Caco-2 (cell line): ENCODE measurements around the gene FHIT. TPM values are rescaled to one million over a fixed set of nuclear protein-coding genes. Genes with fewer than 3 reads are reported as not detected.

Source experiments
- BruUV-seq: library from RNA; stranded (reverse); fragments of 400-500 nt; replicated peaks from 2 replicates; lab custom pipeline; 2021; lab: Mats Ljungman, UMichigan
- CTCF ChIA-PET: fragments of 300-600 bp; sonication (Branson Sonifier 250); formaldehyde crosslinking; loops from one replicate; lab custom pipeline; 2022; ENCODE audit warnings: antibody characterized with exemption; lab: Charles Lee
- POLR2A ChIA-PET: fragments of 300-600 bp; sonication (Branson Sonifier 250); formaldehyde crosslinking; loops from one replicate; lab custom pipeline; 2022; ENCODE audit warnings: antibody characterized with exemption; lab: Charles Lee
- DNase-seq, 2 experiments: peaks; one replicate each; pipeline versions ENCODE4 v3.0.0 to v3.0.0-alpha.2; 2020 to 2022
- H3K27me3 ChIP-seq: replicated peaks from 2 replicates; pipeline ENCODE4 v1.6.0; 2011; ENCODE audit warnings: low read length; ENCODE audit not compliant: control insufficient read depth, insufficient read depth
- H3K36me3 ChIP-seq: 2 replicates; pipeline ENCODE4 v1.5.1; 2011; ENCODE audit warnings: low read length; ENCODE audit not compliant: control insufficient read depth, insufficient read depth
- H3K4me1 ChIP-seq: fragments of 250-450 bp; sonication (Bioruptor Pico); 2 replicates; pipeline ENCODE4 v1.5.1; 2020; ENCODE audit warnings: mild to moderate bottlenecking
- H3K4me3 ChIP-seq: 2 replicates; pipeline ENCODE4 v1.5.1; 2011; ENCODE audit warnings: low read depth, mild to moderate bottlenecking, control low read depth, low read length
- H3K9me3 ChIP-seq: fragments of 250-450 bp; sonication (Bioruptor Pico); 2 replicates; pipeline ENCODE4 v1.5.1; 2020; ENCODE audit warnings: mild to moderate bottlenecking, moderate library complexity
- H3K27ac Mint-ChIP-seq: one replicate; pipeline ENCODE4 v1.8.0; 2022; ENCODE audit warnings: mixed read lengths; ENCODE audit not compliant: unreplicated experiment
- H3K27me3 Mint-ChIP-seq: one replicate; pipeline ENCODE4 v1.8.0; 2022; ENCODE audit warnings: mixed read lengths; ENCODE audit not compliant: insufficient read depth, unreplicated experiment
- H3K36me3 Mint-ChIP-seq: one replicate; pipeline ENCODE4 v1.8.0; 2022; ENCODE audit warnings: mild to moderate bottlenecking, mixed read lengths; ENCODE audit not compliant: insufficient read depth, unreplicated experiment
- H3K4me1 Mint-ChIP-seq: one replicate; pipeline ENCODE4 v1.8.0; 2022; ENCODE audit warnings: low read depth, mixed read lengths; ENCODE audit not compliant: unreplicated experiment
- H3K4me3 Mint-ChIP-seq: one replicate; pipeline ENCODE4 v1.8.0; 2022; ENCODE audit warnings: mild to moderate bottlenecking, moderate library complexity, mixed read lengths; ENCODE audit not compliant: unreplicated experiment
- H3K9me3 Mint-ChIP-seq: one replicate; pipeline ENCODE4 v1.8.0; 2022; ENCODE audit warnings: mixed read lengths; ENCODE audit not compliant: unreplicated experiment
- CTCF ChIP-seq, 2 experiments: fragments of 200-600 bp in 1 of 2; IDR thresholded peaks; 1 replicate in 1 of 2; 2 replicates in 1 of 2; pipeline versions ENCODE4 v1.5.1 to v1.8.0; 2011 to 2022; ENCODE audit warnings: antibody characterized with exemption in 1 of 2, control low read depth in 1 of 2, inconsistent platforms in 1 of 2, low read depth in 1 of 2, low read length in 1 of 2, mild to moderate bottlenecking in 1 of 2, moderate library complexity in 1 of 2; ENCODE audit not compliant: insufficient read depth in 1 of 2, severe bottlenecking in 1 of 2, unreplicated experiment in 1 of 2
- intact Hi-C: fragments of 100-400 bp; cut with micrococcal nuclease; formaldehyde crosslinking; loops from one replicate; pipeline ENCODE4 v1.10.0; 2022; ENCODE audit not compliant: unreplicated experiment
- total RNA-seq: library from RNA; stranded (reverse); gene quantifications from 2 replicates; pipeline ENCODE4 v1.2.3, GENCODE V29; 2022

FHIT gene
- total RNA-seq, 1 experiment from 2014 or later = 8.3 TPM

- BruUV-seq = no TSS peak
- no peak for TF ChIP-seq CTCF (IDR thresholded peaks at IDR 0.05; ENCODE audit: insufficient read depth in 1 of 2, low read depth in 1 of 2, low read length in 1 of 2, severe bottlenecking in 1 of 2, unreplicated experiment in 1 of 2)
- H3K9me3 ChIP-seq = no peaks in the 10 kb centered on the region
- no peaks in the 10 kb centered on the region for H3K36me3 Mint-ChIP-seq
- intact Hi-C loops = no loop called here
- no peaks in the 10 kb centered on the region for H3K4me1 Mint-ChIP-seq
- no peak overlapping the region for H3K4me3 ChIP-seq
- H3K4me1 ChIP-seq = no peaks in the 10 kb centered on the region
- CTCF ChIA-PET = no interaction called here
- H3K4me3 Mint-ChIP-seq = no peak overlapping the region
- H3K27ac Mint-ChIP-seq = no peak overlapping the region
- no peaks in the 10 kb centered on the region for H3K36me3 ChIP-seq
- POLR2A ChIA-PET = no interaction called here
- no peaks in the 10 kb centered on the region for H3K9me3 Mint-ChIP-seq
- no peaks in the 10 kb centered on the region for H3K27me3 ChIP-seq
- H3K27me3 Mint-ChIP-seq = no peaks in the 10 kb centered on the region
- DNase-seq = no peak
These were observed 1097.2 kb downstream of the FHIT start for GRCh38 chr3:60154011-60154410.

DNA sequence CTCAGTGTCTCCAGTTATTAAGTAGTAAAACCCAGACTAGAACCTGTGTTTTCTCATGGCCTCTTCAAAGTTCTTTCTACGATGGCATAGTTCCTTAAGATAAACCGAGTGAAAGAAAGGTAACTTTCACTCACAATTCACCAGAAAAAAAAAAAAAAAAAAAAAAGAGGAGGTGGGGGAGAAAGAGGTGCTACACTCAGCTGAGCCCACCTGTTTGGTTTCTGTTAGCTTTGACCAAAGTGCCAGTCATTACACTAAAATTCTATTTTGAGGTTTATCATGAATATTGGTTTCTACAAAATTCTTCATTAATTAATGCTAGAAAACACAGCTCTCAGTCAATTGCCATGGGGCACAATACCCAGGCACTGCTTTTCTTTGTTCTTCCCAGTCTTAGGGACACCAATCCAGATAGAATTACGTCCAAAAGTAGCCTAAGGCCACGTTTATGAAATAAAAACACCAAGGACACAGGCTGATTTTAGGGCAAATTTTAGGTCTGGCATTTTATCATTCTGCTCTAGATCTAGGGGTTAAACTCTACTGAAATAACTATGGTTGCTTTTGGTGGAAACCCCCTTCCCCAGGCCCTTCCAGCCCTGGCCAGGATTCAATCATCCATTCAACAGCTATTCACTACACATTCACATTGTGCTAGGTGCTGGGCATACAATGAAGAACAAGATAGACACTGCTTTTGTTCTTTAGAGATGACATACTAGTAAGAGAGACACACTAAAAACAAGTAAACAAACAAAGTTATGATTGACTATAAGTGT, 1097.8 kb downstream of the FHIT start:
- Histone ChIP-seq H3K4me1 (no peaks in the 10 kb centered on the region), H3K27me3 (no peaks in the 10 kb centered on the region), H3K9me3 (no peaks in the 10 kb centered on the region), H3K4me3 (no peak overlapping the region), H3K36me3 (no peaks in the 10 kb centered on the region)
- ChIA-PET CTCF (no interaction called here), POLR2A (no interaction called here)
- no peak for DNase-seq
- H3K4me1 Mint-ChIP-seq = no peaks in the 10 kb centered on the region
- no peaks in the 10 kb centered on the region for H3K9me3 Mint-ChIP-seq
- no peaks in the 10 kb centered on the region for H3K36me3 Mint-ChIP-seq
- no peak for TF ChIP-seq CTCF (IDR thresholded peaks at IDR 0.05; ENCODE audit: insufficient read depth in 1 of 2, low read depth in 1 of 2, low read length in 1 of 2, severe bottlenecking in 1 of 2, unreplicated experiment in 1 of 2)
- H3K4me3 Mint-ChIP-seq = no peak overlapping the region
- H3K27ac Mint-ChIP-seq = no peak overlapping the region
- no TSS peak for BruUV-seq
- intact Hi-C loops = no loop called here
- no peaks in the 10 kb centered on the region for H3K27me3 Mint-ChIP-seq

GRCh38 chr3:60149501-60149900, 1101.8 kb downstream of the FHIT start:
- TF ChIP-seq CTCF (IDR thresholded peaks at IDR 0.05; ENCODE audit: insufficient read depth in 1 of 2, low read depth in 1 of 2, low read length in 1 of 2, severe bottlenecking in 1 of 2, unreplicated experiment in 1 of 2) = no peak
- H3K4me3 Mint-ChIP-seq = no peak overlapping the region
- ChIA-PET POLR2A (no interaction called here), CTCF (no interaction called here)
- Histone ChIP-seq H3K4me1 (no peaks in the 10 kb centered on the region), H3K9me3 (no peaks in the 10 kb centered on the region), H3K36me3 (no peaks in the 10 kb centered on the region), H3K4me3 (no peak overlapping the region), H3K27me3 (no peaks in the 10 kb centered on the region)
- no peaks in the 10 kb centered on the region for H3K4me1 Mint-ChIP-seq
- no peak for DNase-seq
- H3K27ac Mint-ChIP-seq = no peak overlapping the region
- no peaks in the 10 kb centered on the region for H3K27me3 Mint-ChIP-seq
- intact Hi-C loops = no loop called here
- H3K9me3 Mint-ChIP-seq = no peaks in the 10 kb centered on the region
- no peaks in the 10 kb centered on the region for H3K36me3 Mint-ChIP-seq
- BruUV-seq = no TSS peak
